Measurements from ENCODE around the gene MOCOS.
A peak's percentile ranks its signal among the peaks of the same experiment; 100 is the strongest.

The MOCOS gene

GRCh38 chr18:36177913-36178312 is 9.4 kb upstream of the MOCOS start:
- no peak for DNase-seq (ENCODE audit: low spot score)

- no peak for DNase-seq (ENCODE audit: low spot score)
Measured at GRCh38 chr18:36179562-36180355, 7.5 kb upstream of the MOCOS start.

- DNase-seq (ENCODE audit: low spot score) = no peak
Measured at GRCh38 chr18:36181441-36181840, 5.9 kb upstream of the MOCOS start.

- no peak for DNase-seq (ENCODE audit: low spot score)
Measured at GRCh38 chr18:36181898-36182506, 5.3 kb upstream of the MOCOS start.

GRCh38 chr18:36183033-36183432 is 4.3 kb upstream of the MOCOS start:
- no peak for DNase-seq (ENCODE audit: low spot score)

GRCh38 chr18:36183987-36184386 is 3.3 kb upstream of the MOCOS start:
- DNase-seq (ENCODE audit: low spot score) = no peak

- no peak for DNase-seq (ENCODE audit: low spot score)
Measured at GRCh38 chr18:36185157-36185556, 2.1 kb upstream of the MOCOS start.

- no peak for DNase-seq (ENCODE audit: low spot score)
Measured at GRCh38 chr18:36185901-36186460, 1.3 kb upstream of the MOCOS start.

GRCh38 chr18:36186461-36187192 is 670 bp upstream of the MOCOS start:
- DNase-seq (ENCODE audit: low spot score) = peak; percentile 65

GRCh38 chr18:36187826-36188721 is 777 bp downstream of the MOCOS start:
- no peak for DNase-seq (ENCODE audit: low spot score)

- no peak for DNase-seq (ENCODE audit: low spot score)
Measured at GRCh38 chr18:36188916-36189315, 1.6 kb downstream of the MOCOS start.

GRCh38 chr18:36189486-36189885 is 2.2 kb downstream of the MOCOS start:
- DNase-seq (ENCODE audit: low spot score) = no peak

GRCh38 chr18:36191286-36191685 is 4.0 kb downstream of the MOCOS start:
- no peak for DNase-seq (ENCODE audit: low spot score)

GRCh38 chr18:36191711-36192110 is 4.4 kb downstream of the MOCOS start:
- DNase-seq (ENCODE audit: low spot score) = no peak

GRCh38 chr18:36194600-36195315 is 7.5 kb downstream of the MOCOS start:
- no peak for DNase-seq (ENCODE audit: low spot score)

- no peak for DNase-seq (ENCODE audit: low spot score)
Measured at GRCh38 chr18:36195427-36196122, 8.3 kb downstream of the MOCOS start.

- DNase-seq (ENCODE audit: low spot score) = no peak
Measured at GRCh38 chr18:36196238-36196995, 9.1 kb downstream of the MOCOS start.

- DNase-seq (ENCODE audit: low spot score) = no peak
Measured at GRCh38 chr18:36197511-36198166, 10.3 kb downstream of the MOCOS start.

GRCh38 chr18:36199691-36200295 is 12.5 kb downstream of the MOCOS start:
- DNase-seq (ENCODE audit: low spot score) = no peak

All from HuH-7 (cell line).